Amniotic epithelial cell (primary cell): Measurements from ENCODE around the gene CYTH2.

Experiments
- DNase-seq: peaks from one replicate; pipeline ENCODE4 v3.0.0-alpha.2; 2010; ENCODE audit warnings: low read depth

The CYTH2 gene

GRCh38 chr19:48496959-48497727 is 28.0 kb downstream of the CYTH2 start:
- DNase-seq: no peak

- no peak for DNase-seq
These were observed 28.8 kb downstream of the CYTH2 start for GRCh38 chr19:48497728-48498594.

- no peak for DNase-seq
These were observed 29.6 kb downstream of the CYTH2 start for GRCh38 chr19:48498595-48499311.

- no peak for DNase-seq
These were observed 30.3 kb downstream of the CYTH2 start for GRCh38 chr19:48499316-48500090.

- DNase-seq: no peak
These were observed 31.8 kb downstream of the CYTH2 start for GRCh38 chr19:48500830-48501493.

GRCh38 chr19:48501494-48502349 is 32.6 kb downstream of the CYTH2 start:
- peak; percentile 67 for DNase-seq

- no peak for DNase-seq
These were observed 33.3 kb downstream of the CYTH2 start for GRCh38 chr19:48502350-48503018.

- peak; percentile 53 for DNase-seq
These were observed 37.1 kb downstream of the CYTH2 start for GRCh38 chr19:48506138-48506733.

GRCh38 chr19:48507911-48508439 is 38.8 kb downstream of the CYTH2 start:
- DNase-seq: no peak

- DNase-seq: no peak
These were observed 39.7 kb downstream of the CYTH2 start for GRCh38 chr19:48508729-48509411.

- peak; percentile 32 for DNase-seq
These were observed 40.5 kb downstream of the CYTH2 start for GRCh38 chr19:48509467-48510194.

GRCh38 chr19:48510421-48511268 is 41.5 kb downstream of the CYTH2 start:
- peak; percentile 43 for DNase-seq

- no peak for DNase-seq
These were observed 42.2 kb downstream of the CYTH2 start for GRCh38 chr19:48511321-48511731.

GRCh38 chr19:48511800-48512503 is 42.8 kb downstream of the CYTH2 start, which contains the start of gene LMTK3:
Gene LMTK3 (minus strand): TSS chr19:48511835. CDS start chr19:48511576, 259 bp downstream.
- peak; percentile 49 for DNase-seq

GRCh38 chr19:48512504-48513288 is 43.5 kb downstream of the CYTH2 start:
- no peak for DNase-seq
